ENCODE data around the gene SPINT2.
"Not testable (repeated sequence)": the region's sequence is repeated elsewhere in the genome, so short reads cannot be mapped to it uniquely, and the experiment has no call there.

SPINT2 gene, protein sequence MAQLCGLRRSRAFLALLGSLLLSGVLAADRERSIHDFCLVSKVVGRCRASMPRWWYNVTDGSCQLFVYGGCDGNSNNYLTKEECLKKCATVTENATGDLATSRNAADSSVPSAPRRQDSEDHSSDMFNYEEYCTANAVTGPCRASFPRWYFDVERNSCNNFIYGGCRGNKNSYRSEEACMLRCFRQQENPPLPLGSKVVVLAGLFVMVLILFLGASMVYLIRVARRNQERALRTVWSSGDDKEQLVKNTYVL

DNA sequence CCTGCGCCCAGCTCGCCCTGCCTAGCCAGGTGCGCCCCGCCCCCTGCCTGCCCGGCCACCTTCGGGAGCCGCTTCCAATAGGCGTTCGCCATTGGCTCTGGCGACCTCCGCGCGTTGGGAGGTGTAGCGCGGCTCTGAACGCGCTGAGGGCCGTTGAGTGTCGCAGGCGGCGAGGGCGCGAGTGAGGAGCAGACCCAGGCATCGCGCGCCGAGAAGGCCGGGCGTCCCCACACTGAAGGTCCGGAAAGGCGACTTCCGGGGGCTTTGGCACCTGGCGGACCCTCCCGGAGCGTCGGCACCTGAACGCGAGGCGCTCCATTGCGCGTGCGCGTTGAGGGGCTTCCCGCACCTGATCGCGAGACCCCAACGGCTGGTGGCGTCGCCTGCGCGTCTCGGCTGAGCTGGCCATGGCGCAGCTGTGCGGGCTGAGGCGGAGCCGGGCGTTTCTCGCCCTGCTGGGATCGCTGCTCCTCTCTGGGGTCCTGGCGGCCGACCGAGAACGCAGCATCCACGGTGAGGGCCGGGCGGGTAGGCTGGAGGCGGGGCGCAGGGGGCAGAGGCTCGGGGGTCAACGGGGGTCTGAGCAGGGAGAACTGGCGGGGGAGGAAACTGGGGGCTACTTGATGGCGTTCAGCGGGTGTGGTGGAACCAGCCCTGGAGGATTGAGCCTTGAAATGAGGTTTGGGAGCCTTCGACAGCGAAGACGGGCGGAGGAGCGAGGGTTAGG is at the start of gene SPINT2:
SPINT2 (plus strand) TSS at position 88 of the 727 bp plus-strand sequence; CDS start at position 408, 320 bp downstream.
- DNase-seq (ENCODE audit: low read depth) = peak; percentile 42

DNA sequence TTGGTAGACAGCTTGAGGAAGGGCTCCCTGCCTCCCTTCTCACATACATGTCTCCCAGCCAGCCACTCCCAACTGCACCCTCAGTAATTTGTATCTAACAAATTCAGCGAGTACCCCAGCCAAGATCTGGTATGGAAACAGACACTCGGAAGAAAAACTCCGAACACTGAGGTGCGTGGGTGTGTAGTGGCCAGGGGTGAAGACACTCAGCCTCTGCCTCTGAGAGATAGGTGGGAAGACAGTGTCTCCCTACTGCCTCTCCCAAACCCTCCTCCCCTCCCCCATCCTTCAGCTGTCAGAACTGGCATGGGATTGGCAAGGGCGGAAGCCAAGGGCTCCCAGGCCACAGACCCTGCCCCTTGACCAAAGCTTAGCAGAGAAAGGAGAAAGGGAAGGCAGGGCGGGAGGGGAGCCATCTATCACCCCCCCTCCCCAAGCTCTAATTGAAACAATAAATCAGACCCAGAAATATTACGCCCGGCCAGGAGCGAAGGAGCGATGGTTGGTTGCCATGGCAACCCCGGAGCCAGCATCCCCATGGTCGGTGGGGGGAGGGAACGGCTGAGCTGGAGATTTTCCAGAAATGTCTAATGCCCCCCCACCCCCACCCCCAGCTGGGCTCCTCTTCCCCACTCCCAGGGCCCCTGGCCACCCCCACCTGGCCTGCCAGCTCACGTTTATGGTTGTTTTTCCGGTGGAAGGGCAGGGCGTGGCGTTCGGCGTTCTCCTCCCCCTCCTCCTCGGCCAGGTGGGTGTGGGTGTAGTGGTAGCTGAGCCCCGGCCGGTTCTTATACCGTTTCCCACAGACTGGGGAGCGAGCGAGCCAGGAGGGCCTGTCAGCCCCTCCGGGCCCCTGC is 47.4 kb upstream of the SPINT2 start:
- no peak for DNase-seq (ENCODE audit: low read depth)

DNA sequence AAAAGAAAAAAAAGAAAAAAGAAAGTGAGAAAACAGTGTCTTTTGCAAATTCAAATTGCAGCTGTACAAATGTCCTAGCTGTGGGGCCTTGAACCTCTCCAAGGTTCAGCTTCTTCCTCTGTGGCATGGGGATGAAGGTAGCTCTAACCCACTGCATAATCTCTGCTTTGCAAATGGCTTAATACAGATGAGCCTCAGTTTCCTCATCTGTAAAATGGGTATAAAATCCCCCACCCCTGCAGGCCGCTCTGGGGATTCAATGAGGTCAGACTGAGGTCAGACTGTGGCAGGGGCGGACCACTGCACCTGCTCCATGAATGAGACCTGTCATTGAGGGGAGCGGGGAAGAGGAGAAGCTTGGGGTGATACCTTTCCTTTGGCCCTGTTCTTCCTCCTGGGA is 46.2 kb upstream of the SPINT2 start:
- DNase-seq (ENCODE audit: low read depth) = no peak

DNA sequence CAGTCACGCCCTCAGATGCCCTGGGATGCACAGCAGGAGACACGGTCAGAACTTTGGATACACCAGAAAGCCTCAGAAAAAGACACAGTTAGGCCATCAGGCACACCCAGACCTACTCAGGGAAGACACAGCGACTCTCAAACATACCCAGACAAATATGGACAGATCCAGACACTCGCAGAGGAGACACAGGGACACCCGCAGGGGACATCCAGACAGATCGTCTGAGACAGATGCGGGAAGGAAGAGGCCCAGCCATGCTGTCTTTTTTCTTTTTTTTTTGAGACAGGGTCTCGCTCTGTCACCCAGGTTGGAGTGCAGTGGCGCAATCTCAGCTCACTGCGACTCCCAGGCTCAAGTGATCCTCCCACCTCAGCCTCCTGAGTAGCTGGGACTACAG is 45.2 kb upstream of the SPINT2 start:
- DNase-seq (ENCODE audit: low read depth) = no peak

DNA sequence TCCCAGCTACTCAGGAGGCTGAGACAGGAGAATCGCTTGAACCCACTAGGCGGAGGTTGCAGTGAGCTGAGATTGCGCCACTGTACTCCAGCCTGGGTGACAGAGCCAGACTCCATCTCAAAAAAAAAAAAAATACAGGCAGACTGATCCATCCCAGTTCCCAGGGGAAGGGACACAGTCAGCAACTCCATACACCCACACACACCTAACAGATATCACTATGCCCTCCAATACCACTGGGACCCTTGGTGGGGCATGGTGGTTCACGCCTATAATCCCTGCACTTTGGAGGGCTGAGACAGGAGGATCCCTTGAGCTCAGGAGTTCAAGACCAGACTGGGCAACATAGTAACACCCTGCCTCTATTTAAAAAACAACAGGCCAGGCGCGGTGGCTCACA is 43.0 kb upstream of the SPINT2 start:
- no peak for DNase-seq (ENCODE audit: low read depth)

DNA sequence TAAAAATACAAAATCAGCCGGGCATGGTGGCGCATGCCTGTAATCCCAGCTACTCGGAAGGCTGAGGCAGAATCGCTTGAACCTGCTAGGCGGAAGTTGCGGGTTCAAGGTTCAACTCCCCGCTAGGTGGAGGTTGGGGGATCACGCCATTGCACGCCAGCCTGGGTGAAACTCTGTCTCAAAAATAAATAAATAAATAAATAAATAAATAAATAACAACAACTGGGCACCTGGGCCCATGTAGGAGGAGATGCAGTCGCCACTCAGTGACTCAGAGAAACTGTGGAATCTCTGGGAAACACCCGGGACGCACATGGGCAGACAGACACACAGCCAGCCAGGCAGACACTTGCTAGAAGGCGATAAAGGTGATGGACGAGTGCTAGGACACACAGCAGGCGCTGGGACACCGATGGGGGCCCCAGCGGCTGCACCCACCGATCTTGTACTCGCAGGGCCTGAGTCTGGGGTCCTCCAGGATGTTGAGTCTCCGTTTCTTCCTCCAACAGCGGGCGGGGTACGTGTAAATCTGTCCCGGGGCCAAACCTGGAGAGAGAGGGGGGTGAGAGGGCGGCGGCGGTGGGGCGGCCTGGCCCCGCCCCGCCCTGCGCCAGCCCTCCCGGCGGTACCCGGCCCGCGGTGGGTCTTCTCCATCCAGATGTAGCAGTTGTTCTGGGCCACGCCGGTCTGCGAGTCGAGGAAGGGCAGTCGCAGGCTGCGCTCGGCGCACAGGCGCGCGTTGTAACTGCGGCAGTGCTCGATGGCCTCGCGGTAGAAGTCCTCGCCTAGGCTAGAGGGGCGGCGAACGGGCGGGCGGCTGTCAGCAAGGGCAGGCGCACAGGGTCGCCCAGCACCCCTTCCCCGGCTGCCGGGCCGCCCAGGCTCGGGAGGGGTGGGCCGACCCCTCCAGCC is 42.2 kb upstream of the SPINT2 start:
- DNase-seq (ENCODE audit: low read depth) = no peak

DNA sequence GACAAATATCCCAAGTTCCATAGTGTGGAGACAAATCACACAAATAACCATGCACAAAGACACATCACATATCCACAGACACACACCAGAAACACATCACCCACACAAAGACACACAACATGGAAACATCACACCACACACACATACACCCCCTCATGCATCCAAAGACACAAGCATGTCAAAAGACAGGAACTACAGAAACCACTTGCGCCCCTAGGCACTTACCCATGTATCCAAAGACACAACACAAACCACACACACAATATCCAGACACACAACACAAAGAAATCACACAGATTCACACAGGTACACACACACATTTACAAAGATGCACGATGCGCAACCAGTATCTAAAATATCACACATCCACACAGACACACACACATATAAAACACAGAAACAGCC is 41.3 kb upstream of the SPINT2 start:
- no peak for DNase-seq (ENCODE audit: low read depth)

DNA sequence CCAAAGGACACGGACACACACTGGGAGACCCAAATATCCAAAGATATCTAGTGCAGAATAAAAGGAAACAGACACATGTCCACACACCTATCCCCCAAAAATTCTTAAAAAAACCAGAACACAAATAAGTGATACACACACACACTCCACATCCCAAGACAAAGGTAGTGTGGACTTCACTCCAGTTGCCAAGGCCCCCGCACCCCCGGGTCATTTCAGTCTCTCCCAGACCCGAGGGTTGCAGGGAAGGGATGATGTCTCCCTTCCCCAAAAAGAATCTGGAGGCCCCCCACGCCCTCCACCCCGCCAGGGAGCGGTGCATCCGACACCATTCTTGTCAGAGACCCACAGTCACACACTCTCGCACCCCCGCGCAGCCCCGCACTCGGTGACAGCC is 40.8 kb upstream of the SPINT2 start:
- DNase-seq (ENCODE audit: low read depth) = no peak

DNA sequence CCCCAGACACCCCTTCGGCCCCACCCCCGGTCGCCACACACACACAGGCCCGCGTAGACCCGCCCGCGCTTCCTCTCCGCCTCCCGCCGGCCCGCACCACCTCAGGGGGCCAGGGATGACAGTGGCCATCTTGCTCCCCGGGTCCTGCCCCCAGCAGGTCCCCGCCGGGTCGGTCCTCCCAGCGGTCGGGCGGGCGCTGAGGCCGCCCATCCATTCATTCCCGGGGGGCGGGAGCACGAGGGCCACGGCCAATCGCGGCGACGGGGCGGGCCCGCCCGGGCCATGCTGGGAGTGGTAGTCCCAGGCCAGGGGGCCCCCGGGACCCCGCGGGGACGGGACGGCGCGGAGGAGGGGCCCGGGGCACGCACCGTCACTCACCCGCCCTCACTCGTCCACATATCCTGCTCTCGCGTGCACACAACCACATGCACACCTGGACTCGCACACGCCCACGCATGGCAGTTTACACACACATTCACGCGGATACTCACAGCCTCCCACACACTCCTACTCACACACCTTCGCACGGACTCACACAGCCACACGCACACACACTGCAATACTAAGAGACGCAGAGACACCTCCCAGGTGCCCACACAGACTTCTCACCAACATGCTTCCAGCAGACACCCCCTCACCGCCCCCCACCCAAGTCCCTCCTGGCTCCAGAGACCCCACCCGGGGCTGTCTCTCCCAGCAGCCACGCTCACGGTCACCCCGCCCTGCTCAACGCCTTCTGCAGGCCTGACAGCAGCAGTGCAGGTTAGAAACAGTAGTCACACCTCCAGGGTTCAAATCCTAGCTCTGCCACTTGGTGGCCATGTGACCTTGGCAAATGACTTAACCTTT is 40.1 kb upstream of the SPINT2 start, which contains the start of gene DPF1:
DPF1 (minus strand) TSS at position 209 of the 849 bp plus-strand sequence; CDS start at position 129, 80 bp downstream.
- peak; percentile 76 for DNase-seq (ENCODE audit: low read depth)

DNA sequence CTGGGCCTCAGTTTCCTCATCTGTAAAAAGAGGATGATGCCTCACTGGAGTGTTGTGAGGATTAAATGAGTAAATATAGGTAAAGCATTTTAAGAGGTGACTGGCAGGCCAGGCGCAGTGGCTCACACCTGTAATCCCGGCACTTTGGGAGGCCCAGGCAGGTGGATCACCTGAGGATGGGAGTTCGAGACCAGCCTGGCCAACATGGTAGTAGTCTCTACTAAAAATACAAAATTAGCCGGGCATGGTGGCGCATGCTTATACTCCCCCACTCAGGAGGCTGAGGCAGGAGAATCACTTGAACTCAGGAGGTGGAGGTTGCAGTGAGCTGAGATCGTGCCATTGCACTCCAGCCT is 39.5 kb upstream of the SPINT2 start:
- not testable (repeated sequence) for DNase-seq (ENCODE audit: low read depth)

DNA sequence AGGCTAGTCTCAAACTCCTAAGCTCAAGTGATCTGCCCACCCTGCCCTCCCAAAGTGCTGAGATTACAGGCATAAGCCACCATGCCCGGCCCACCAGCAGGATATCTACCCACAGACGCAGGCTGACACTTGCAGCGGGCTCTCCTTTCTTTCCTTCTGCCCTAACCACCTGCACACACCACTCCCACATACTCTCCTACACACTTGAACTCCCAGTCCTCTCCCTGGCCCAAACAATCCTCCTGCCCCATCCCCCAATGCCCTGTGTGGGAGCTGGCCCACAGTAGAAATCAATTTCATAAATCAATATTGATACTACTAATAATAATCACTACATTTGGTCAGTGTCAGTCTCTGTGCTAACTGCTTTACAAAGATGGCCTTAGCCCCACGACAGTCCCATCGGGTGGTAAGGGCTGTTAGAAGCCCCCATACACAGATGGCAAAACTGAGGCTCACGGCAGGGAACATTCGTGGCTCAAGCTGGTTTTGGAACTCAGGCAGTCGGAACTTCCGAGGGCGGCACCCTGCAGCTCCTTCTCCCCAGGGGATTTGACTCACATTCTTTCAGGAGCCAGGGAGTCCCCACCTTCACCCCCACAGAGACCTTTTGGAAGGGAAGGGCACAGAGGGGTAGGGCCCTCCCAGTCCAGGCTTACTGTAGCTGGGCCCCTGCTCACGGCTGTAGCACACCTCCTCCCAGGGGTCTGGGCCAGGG is 36.9 kb upstream of the SPINT2 start:
- no peak for DNase-seq (ENCODE audit: low read depth)

DNA sequence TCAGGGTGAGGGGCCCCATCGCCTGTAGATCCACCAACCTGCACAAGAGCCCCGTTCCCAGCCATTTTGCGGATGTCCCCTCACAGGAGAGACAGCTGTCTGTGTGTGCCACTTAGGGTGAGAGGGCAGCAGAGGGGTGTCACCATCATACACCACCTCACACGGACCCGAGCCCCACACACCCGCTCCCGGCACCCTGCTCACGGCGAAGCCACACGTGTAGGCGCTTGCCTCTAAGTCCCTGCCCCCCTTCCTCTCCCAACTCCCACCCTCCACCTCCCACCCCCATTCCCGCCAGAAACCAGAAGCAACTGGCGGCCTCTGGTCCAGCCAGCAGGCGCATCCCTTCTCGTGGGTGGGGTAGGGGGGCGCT is 36.4 kb upstream of the SPINT2 start:
- DNase-seq (ENCODE audit: low read depth) = no peak

DNA sequence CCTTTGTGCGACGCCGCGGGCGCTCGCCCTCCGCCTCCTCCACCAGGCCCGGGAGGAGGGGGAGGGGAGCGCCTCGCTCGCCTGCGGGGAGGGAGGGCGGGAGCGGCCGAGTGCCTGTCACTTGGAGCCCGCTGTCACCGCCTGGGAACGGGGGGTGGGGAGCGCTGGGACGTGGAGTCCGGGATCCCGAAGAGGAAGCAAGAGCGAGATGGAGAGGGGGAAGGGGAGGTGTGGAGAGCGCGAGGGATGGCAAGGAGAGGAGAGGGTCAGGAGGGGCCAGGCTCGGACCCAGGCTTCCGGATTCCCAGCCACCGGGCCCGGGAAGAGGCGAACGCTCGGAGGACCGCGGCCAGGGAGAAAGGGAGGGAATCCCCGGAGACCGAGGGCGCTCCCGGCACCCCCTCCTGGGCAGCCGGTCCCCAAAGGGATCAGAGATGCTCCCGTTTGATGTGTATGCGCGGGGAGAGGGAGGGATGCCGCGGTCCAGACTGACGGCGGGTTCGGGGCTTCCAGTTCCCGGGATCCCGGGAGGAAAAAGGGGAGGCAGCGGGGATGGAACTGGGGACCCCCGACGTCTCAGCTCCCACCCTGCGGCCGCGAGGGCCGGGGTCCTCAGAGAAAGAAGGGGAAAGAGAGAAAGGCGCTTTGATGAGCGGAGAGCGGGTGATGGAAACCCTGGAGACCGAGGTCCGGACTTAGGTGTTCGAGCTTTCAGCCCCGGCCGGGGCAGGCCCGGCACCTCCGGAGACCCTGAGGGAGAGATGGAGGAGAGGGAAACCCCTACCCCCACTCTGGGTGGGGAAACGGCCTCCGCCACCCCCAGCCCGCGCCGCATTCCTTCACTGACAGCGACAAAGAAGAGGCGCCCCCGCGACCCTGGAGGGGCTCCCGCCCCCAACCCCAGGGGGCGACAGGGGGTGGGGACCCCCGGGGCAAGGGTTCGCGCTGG is 35.6 kb upstream of the SPINT2 start:
- no peak for DNase-seq (ENCODE audit: low read depth)

DNA sequence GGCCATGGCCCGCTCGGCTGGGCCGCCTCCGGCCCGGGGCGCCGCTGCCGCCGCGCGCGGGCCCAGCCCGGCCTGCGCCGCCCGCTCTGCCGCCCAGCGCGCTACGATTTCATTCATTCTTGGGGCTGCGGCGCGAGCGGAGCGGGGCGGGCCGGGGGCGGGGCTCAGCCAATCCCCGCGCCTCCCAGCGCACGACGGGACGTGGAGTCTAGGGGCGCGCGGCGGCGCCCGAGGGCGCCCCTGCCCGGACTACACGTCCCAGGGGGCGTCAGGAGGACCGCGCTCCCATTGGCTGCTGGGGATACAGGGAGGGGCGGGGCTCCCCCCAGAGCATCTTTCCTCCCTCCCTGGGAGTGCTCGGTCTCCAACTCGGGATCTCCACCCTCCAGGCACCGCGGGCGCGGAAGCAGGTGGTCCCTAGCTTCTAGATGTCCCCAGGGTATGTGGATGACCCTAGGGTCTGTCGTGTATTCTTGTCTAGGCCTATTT is 34.7 kb upstream of the SPINT2 start:
- DNase-seq (ENCODE audit: low read depth) = peak; percentile 81

DNA sequence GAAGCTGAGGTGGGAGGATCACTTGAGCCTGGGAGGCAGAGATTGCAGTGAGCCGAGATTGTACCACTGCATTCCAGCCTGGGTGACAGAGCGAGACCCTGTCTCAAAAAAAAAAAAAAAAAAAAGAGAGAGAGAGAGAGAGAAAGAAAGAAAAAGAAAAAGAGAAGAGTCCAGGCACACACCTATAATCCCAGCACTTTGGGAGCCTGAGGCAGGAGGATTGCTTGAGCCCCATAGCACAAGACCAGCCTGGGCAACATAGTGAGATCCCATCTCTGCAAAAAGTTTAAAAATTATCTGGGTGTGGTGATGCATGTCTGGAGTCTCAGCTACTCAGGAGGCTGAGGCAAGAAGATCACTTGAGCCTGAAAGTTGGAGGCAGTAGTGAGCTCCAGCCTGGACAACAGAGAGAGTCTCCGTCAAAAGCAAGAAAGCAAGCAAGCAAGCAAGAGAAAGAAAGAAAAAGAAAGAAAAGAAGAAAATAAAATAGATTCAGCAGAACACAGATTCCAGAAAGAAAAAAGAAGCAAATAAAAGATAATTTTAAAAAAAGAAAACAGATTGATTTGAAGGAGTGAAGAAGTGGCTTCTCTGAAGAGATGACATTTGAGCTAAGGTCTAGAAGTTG is 33.8 kb upstream of the SPINT2 start:
- not testable (repeated sequence) for DNase-seq (ENCODE audit: low read depth)

DNA sequence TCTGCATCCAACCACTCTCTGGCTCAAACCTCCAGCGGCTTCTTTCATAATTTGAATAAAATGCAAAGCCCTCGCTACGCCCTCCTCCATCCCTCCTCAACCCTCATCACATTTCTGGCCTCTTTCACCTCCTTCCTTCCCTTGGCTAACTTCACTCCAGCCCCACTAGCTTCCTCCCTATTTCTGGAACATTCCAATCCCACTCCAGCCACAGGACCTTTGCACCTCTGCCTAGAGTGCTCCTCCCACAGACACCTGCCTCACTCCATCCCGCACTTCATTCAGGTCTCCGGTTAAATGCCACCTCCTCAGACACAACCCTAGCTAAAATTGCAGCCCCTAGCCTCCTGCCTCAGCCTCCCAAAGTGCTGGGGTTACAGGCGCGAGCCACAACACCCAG is 32.5 kb upstream of the SPINT2 start:
- DNase-seq (ENCODE audit: low read depth) = no peak

DNA sequence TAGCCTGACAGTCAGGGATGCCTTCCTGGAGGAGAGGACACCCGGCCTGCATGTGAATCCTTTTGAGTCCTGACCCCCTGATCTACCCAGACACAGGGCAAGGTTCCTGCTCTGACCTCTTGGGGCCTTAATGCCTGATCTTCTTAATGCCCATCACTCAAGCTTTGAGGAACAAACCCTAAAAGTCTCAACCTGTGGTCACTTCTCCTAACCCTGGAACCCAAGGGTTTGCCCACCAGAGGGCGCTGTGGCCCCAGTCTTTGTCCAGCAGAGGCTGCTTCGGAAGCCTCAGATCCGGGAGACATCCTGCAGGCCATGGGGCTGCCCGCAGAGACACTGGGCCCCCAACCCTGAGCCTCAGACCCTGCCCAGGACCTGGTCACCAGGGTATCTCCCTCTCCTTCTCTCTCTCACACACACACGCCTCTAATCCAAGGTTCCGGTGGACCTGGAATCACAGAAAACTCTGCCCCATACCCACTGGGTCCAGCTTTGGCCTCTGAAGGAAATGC is 30.6 kb upstream of the SPINT2 start:
- peak; percentile 77 for DNase-seq (ENCODE audit: low read depth)

DNA sequence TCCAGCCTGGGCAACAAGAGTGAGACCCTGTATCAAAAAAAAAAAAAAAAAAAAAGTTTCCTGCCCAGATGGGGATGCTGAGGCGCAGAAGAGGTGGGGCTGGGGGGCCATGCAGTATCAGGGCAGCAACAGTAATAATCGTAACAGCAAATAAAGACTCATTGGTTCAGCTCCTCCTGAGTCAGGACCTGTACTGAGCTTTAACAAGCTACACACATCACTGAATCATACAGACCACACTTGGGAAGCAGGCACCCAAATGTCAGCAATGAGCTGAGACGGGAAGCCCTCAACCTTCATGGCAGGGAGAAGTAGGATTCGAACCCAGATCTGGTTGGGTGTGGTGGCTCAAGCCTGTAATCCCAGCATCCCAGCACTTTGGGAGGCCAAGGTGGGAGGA is 29.8 kb upstream of the SPINT2 start:
- DNase-seq (ENCODE audit: low read depth) = no peak

Data from activated T-cell treated with anti-CD3 and anti-CD28 coated beads for 48 hours (primary cell).